Body of pancreas (tissue), 4 donors: ENCODE measurements around the gene MISP. TPM values are rescaled to one million over a fixed set of nuclear protein-coding genes. Genes with fewer than 3 reads are reported as not detected.

Experiments
- ATAC-seq: fragments of 150-250 bp; one replicate; pipeline ENCODE4 v1.9.1; 2016
- DNase-seq, 4 donors: peaks; one replicate each; pipeline ENCODE4 v3.0.0-alpha.2; 2019
- H3K27ac ChIP-seq, 4 donors: fragments of 200-600 bp; sonication (generic); 1 replicate in 3 of 4; 2 replicates in 1 of 4; pipeline versions ENCODE4 v1.5.1 to v1.6.1; 2016 to 2019; ENCODE audit warnings: mild to moderate bottlenecking in 1 of 4, mixed read lengths in 1 of 4, moderate library complexity in 1 of 4
- H3K27me3 ChIP-seq, 2 donors: fragments of 200-600 bp; sonication (generic); one replicate each; pipeline ENCODE4 v1.6.0; 2016; ENCODE audit warnings: mild to moderate bottlenecking in 1 of 2
- H3K36me3 ChIP-seq, 2 donors: fragments of 200-600 bp; sonication (generic); replicated peaks in 1 of 2; 2 replicates each; pipeline ENCODE4 v1.5.1; 2016; ENCODE audit warnings: low read depth in 2 of 2; ENCODE audit not compliant: insufficient read depth in 1 of 2
- H3K4me1 ChIP-seq: fragments of 200-600 bp; sonication (generic); one replicate; pipeline ENCODE4 v1.6.0; 2016
- H3K4me3 ChIP-seq, 2 donors: fragments of 200-600 bp; sonication (generic); 1 replicate in 1 of 2; 2 replicates in 1 of 2; pipeline ENCODE4 v1.5.1; 2016 to 2019
- H3K9me3 ChIP-seq, 3 donors: fragments of 200-600 bp; sonication (generic); 1 replicate in 2 of 3; 2 replicates in 1 of 3; pipeline ENCODE4 v1.5.1; 2016
- POLR2A ChIP-seq, 3 donors: fragments of 450-650 bp; IDR thresholded peaks; one replicate each; pipeline ENCODE4 v1.6.1; 2016; ENCODE audit warnings: antibody characterized with exemption in 3 of 3, mild to moderate bottlenecking in 2 of 3
- WGBS, 2 donors: methylation state at CpG; one replicate each; pipeline ENCODE4 v1.1.5; 2017; 5-methylcytosine and 5-hydroxymethylcytosine counted together
- intact Hi-C: fragments of 100-400 bp; cut with DNase I; formaldehyde crosslinking; loops from one replicate; pipeline ENCODE4 v1.15.1; 2023
- total RNA-seq, 2 donors: library from RNA; depleted of rRNA; stranded (reverse); fragments of >200 nt; gene quantifications; one replicate each; pipeline ENCODE4 v1.1.0, GENCODE V29; 2016
- TF ChIP-seq, protein P1 (sequence below), 7 experiments: fragments of 450-650 bp in 4 of 7; fragments of 200-600 bp in 3 of 7; sonication (generic) in 3 of 7; IDR thresholded peaks; one replicate each; pipeline ENCODE4 v1.5.1; 2016 to 2019; ENCODE audit warnings: antibody characterized with exemption in 7 of 7

Gene MISP
- total RNA-seq, 2 donors from 2014 or later = 0.99 to 3.4 TPM

GRCh38 chr19:803099-803561 lies 52.2 kb downstream of the MISP start:
- Histone ChIP-seq H3K36me3 (peaks cover 36 to 45% of the 10 kb centered on the region in 2 donors), H3K9me3 (no peaks in the 10 kb centered on the region), H3K27ac (peak overlapping the region in 1 of 4 donors; percentile 33), H3K4me1 (peaks cover 44% of the 10 kb centered on the region), H3K4me3 (no peak overlapping the region), H3K27me3 (no peaks in the 10 kb centered on the region)
- TF ChIP-seq, protein P1, sequence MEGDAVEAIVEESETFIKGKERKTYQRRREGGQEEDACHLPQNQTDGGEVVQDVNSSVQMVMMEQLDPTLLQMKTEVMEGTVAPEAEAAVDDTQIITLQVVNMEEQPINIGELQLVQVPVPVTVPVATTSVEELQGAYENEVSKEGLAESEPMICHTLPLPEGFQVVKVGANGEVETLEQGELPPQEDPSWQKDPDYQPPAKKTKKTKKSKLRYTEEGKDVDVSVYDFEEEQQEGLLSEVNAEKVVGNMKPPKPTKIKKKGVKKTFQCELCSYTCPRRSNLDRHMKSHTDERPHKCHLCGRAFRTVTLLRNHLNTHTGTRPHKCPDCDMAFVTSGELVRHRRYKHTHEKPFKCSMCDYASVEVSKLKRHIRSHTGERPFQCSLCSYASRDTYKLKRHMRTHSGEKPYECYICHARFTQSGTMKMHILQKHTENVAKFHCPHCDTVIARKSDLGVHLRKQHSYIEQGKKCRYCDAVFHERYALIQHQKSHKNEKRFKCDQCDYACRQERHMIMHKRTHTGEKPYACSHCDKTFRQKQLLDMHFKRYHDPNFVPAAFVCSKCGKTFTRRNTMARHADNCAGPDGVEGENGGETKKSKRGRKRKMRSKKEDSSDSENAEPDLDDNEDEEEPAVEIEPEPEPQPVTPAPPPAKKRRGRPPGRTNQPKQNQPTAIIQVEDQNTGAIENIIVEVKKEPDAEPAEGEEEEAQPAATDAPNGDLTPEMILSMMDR (IDR thresholded peaks at IDR 0.05) = no peak
- no peak for TF ChIP-seq POLR2A (IDR thresholded peaks at IDR 0.05)
- WGBS, 2 donors = 86 to 88% methylated on average over 13 to 17 of the region's 17 CpGs
- intact Hi-C loops = no loop called here
- ATAC-seq (no peak), DNase-seq (no peak)

DNA sequence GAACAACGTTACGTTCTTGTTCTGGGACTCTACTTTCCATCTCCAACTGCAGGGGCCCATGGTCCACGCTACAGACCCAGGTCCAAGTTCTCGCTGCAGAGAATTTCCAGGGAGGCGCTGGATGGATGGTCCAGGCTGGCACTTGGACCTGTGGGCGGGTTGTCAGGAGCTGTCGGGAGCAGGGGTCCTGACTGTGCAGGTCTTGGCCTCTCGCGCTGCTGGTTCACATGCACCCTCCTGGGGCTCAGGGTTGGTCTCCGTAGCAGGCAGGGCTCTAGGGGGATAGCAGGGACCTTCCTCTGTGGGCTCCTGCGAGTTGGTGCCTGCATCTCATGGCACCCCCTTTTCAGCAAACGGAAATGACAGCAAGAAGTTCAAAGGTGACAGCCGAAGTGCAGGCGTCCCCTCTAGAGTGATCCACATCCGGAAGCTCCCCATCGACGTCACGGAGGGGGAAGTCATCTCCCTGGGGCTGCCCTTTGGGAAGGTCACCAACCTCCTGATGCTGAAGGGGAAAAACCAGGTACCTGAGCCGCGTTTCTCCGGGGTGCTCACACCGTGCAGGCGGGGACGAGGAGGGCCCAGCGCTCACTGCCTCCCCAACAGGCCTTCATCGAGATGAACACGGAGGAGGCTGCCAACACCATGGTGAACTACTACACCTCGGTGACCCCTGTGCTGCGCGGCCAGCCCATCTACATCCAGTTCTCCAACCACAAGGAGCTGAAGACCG lies 52.9 kb downstream of the MISP start:
- DNase-seq (no peak), ATAC-seq (no peak)
- Histone ChIP-seq H3K36me3 (peaks cover 42 to 49% of the 10 kb centered on the region in 2 donors), H3K9me3 (no peaks in the 10 kb centered on the region), H3K4me3 (no peak overlapping the region), H3K27ac (no peak overlapping the region), H3K27me3 (no peaks in the 10 kb centered on the region), H3K4me1 (peaks cover 43% of the 10 kb centered on the region)
- 79 to 82% methylated on average over 13 to 31 of the region's 31 CpGs for WGBS, 2 donors
- intact Hi-C loops = no loop called here
- TF ChIP-seq POLR2A (IDR thresholded peaks at IDR 0.05) = no peak
- TF ChIP-seq, protein P1 (IDR thresholded peaks at IDR 0.05) = no peak

GRCh38 chr19:804419-805165 lies 53.7 kb downstream of the MISP start:
- Histone ChIP-seq H3K9me3 (no peaks in the 10 kb centered on the region), H3K27me3 (no peaks in the 10 kb centered on the region), H3K27ac (no peak overlapping the region), H3K4me3 (no peak overlapping the region), H3K4me1 (peaks cover 35% of the 10 kb centered on the region), H3K36me3 (peaks cover 46 to 49% of the 10 kb centered on the region in 2 donors)
- 95 to 96% methylated on average over 30 to 50 of the region's 53 CpGs for WGBS, 2 donors
- TF ChIP-seq, protein P1 (IDR thresholded peaks at IDR 0.05) = no peak
- no peak for TF ChIP-seq POLR2A (IDR thresholded peaks at IDR 0.05)
- intact Hi-C loops = no loop called here
- DNase-seq (no peak), ATAC-seq (no peak)

GRCh38 chr19:805166-805551 lies 54.2 kb downstream of the MISP start:
- Histone ChIP-seq H3K4me3 (no peak overlapping the region), H3K4me1 (peaks cover 29% of the 10 kb centered on the region), H3K27me3 (no peaks in the 10 kb centered on the region), H3K36me3 (peaks cover 47 to 50% of the 10 kb centered on the region in 2 donors), H3K27ac (no peak overlapping the region), H3K9me3 (no peaks in the 10 kb centered on the region)
- no peak for DNase-seq
- intact Hi-C loops = no loop called here
- no peak for TF ChIP-seq POLR2A (IDR thresholded peaks at IDR 0.05)
- TF ChIP-seq, protein P1 (IDR thresholded peaks at IDR 0.05) = peak in 2 of 7 experiments; percentile 17 to 33
- no peak for ATAC-seq
- WGBS, 2 donors = 84 to 100% methylated on average over 11 to 31 of the region's 33 CpGs
